Fibroblast of lung (primary cell): ENCODE measurements around the gene DPEP1. TPM values are rescaled to one million over a fixed set of nuclear protein-coding genes. Genes with fewer than 3 reads are reported as not detected.

ENCODE experiments used
- DNase-seq, 2 donors: peaks; one replicate each; pipeline versions ENCODE4 v3.0.0 to v3.0.0-alpha.2; 2010; ENCODE audit warnings: low read depth in 2 of 2
- H2AFZ ChIP-seq: 2 replicates; pipeline ENCODE4 v1.5.1; 2012; ENCODE audit warnings: low read length, control low read depth, inconsistent platforms
- H3K27ac ChIP-seq: 2 replicates; pipeline ENCODE4 v1.5.1; 2011; ENCODE audit warnings: low read length, control low read depth; ENCODE audit not compliant: insufficient read depth
- H3K27me3 ChIP-seq: 2 replicates; pipeline ENCODE4 v1.5.1; 2011; ENCODE audit warnings: mild to moderate bottlenecking, low read length; ENCODE audit not compliant: control insufficient read depth, insufficient read depth
- H3K36me3 ChIP-seq: 2 replicates; pipeline ENCODE4 v1.5.1; 2011; ENCODE audit warnings: low read length; ENCODE audit not compliant: control insufficient read depth, insufficient read depth
- H3K4me1 ChIP-seq: 2 replicates; pipeline ENCODE4 v1.5.1; 2011; ENCODE audit warnings: low read length; ENCODE audit not compliant: control insufficient read depth, insufficient read depth; ENCODE audit errors: extremely low read depth
- H3K4me2 ChIP-seq: 2 replicates; pipeline ENCODE4 v1.5.1; 2011; ENCODE audit warnings: low read length, control low read depth; ENCODE audit not compliant: insufficient read depth; ENCODE audit errors: extremely low read depth
- H3K4me3 ChIP-seq, 4 experiments: fragments of 200-600 bp in 1 of 4; sonication (generic) in 1 of 4; replicated peaks in 1 of 4; 2 replicates each; pipeline ENCODE4 v1.5.1; 2011 to 2016; ENCODE audit warnings: low read length in 4 of 4, low read depth in 3 of 4, mild to moderate bottlenecking in 3 of 4, control low read depth in 2 of 4, inconsistent platforms in 1 of 4, mixed read lengths in 1 of 4; ENCODE audit not compliant: insufficient read depth in 1 of 4; ENCODE audit errors: control extremely low read depth in 1 of 4
- H3K79me2 ChIP-seq: 2 replicates; pipeline ENCODE4 v1.5.1; 2012; ENCODE audit warnings: mild to moderate bottlenecking, low read length, inconsistent platforms; ENCODE audit not compliant: control insufficient read depth, insufficient read depth
- H3K9ac ChIP-seq: 2 replicates; pipeline ENCODE4 v1.5.1; 2011; ENCODE audit warnings: mild to moderate bottlenecking, low read length, control low read depth; ENCODE audit not compliant: insufficient read depth
- H3K9me3 ChIP-seq: 2 replicates; pipeline ENCODE4 v1.5.1; 2012; ENCODE audit warnings: low read depth, low read length; ENCODE audit not compliant: control insufficient read depth, insufficient read depth
- H4K20me1 ChIP-seq: 2 replicates; pipeline ENCODE4 v1.5.1; 2011; ENCODE audit warnings: low read length; ENCODE audit not compliant: control insufficient read depth, insufficient read depth; ENCODE audit errors: extremely low read depth
- CTCF ChIP-seq, 2 donors: IDR thresholded peaks in 1 of 2; conservative IDR thresholded peaks in 1 of 2; 1 replicate in 1 of 2; 2 replicates in 1 of 2; pipeline ENCODE4 v1.5.1; 2011 to 2012; ENCODE audit warnings: low read length in 2 of 2, control low read depth in 1 of 2, inconsistent platforms in 1 of 2, low read depth in 1 of 2, mild to moderate bottlenecking in 1 of 2
- EZH2 ChIP-seq: IDR thresholded peaks from 2 replicates; pipeline ENCODE4 v1.5.1; 2012; ENCODE audit warnings: low read length, control low read depth, mild to moderate bottlenecking; ENCODE audit errors: missing control alignments
- polyA plus RNA-seq, 2 donors: library from polyadenylated mRNA; depleted of rRNA in 1 of 2; stranded (reverse) in 1 of 2; unstranded in 1 of 2; fragments of >200 nt; gene quantifications; 2 replicates each; pipeline ENCODE4 v1.2.1, GENCODE V29; 2011 to 2012; ENCODE audit warnings: missing spikeins in 1 of 2
- total RNA-seq: library from RNA; depleted of rRNA; stranded (reverse); fragments of >200 nt; gene quantifications from 2 replicates; pipeline ENCODE4 v1.2.1, GENCODE V29; 2014

DPEP1 gene
- total and polyA plus RNA-seq, 2 donors (not counting 1 experiment from before 2014, with no cell fraction given): 0.17 TPM; not detected in 1

- Histone ChIP-seq H3K36me3 (no peaks in the 10 kb centered on the region), H3K4me1 (no peaks in the 10 kb centered on the region), H2AFZ (no peak overlapping the region), H3K9ac (no peak overlapping the region), H4K20me1 (no peaks in the 10 kb centered on the region), H3K27ac (no peak overlapping the region), H3K79me2 (no peaks in the 10 kb centered on the region), H3K4me3 (no peak overlapping the region), H3K27me3 (no peaks in the 10 kb centered on the region), H3K9me3 (no peaks in the 10 kb centered on the region), H3K4me2 (no peak overlapping the region)
- TF ChIP-seq CTCF (conservative IDR thresholded peaks at IDR 0.05 in 1 of 2, IDR thresholded peaks at IDR 0.05 in 1 of 2; ENCODE audit: low read depth in 1 of 2, low read length in 2 of 2): no peak
- TF ChIP-seq EZH2: no peak
- no peak for DNase-seq
Measured at GRCh38 chr16:89615176-89615575, 1.7 kb downstream of the DPEP1 start.

- no peaks in the 10 kb centered on the region for H3K9me3 ChIP-seq
- no peak overlapping the region for H3K4me2 ChIP-seq
- no peaks in the 10 kb centered on the region for H3K79me2 ChIP-seq
- H3K27ac ChIP-seq: no peak overlapping the region
- TF ChIP-seq CTCF (conservative IDR thresholded peaks at IDR 0.05 in 1 of 2, IDR thresholded peaks at IDR 0.05 in 1 of 2; ENCODE audit: low read depth in 1 of 2, low read length in 2 of 2): peak; percentile 35 to 60
- no peak for TF ChIP-seq EZH2
- no peak for DNase-seq
- no peaks in the 10 kb centered on the region for H3K27me3 ChIP-seq
- no peaks in the 10 kb centered on the region for H4K20me1 ChIP-seq
- no peak overlapping the region for H3K4me3 ChIP-seq
- no peak overlapping the region for H3K9ac ChIP-seq
- H2AFZ ChIP-seq: no peak overlapping the region
- no peaks in the 10 kb centered on the region for H3K36me3 ChIP-seq
- H3K4me1 ChIP-seq: no peaks in the 10 kb centered on the region
Measured at GRCh38 chr16:89615596-89616090, 2.2 kb downstream of the DPEP1 start.

GRCh38 chr16:89616623-89617022 is 3.2 kb downstream of the DPEP1 start:
- Histone ChIP-seq H3K79me2 (no peaks in the 10 kb centered on the region), H3K4me2 (no peak overlapping the region), H3K27ac (no peak overlapping the region), H3K9me3 (no peaks in the 10 kb centered on the region), H3K4me3 (no peak overlapping the region), H3K27me3 (no peaks in the 10 kb centered on the region), H3K4me1 (no peaks in the 10 kb centered on the region), H2AFZ (no peak overlapping the region), H3K9ac (no peak overlapping the region), H3K36me3 (no peaks in the 10 kb centered on the region), H4K20me1 (no peaks in the 10 kb centered on the region)
- DNase-seq: no peak
- TF ChIP-seq CTCF (conservative IDR thresholded peaks at IDR 0.05 in 1 of 2, IDR thresholded peaks at IDR 0.05 in 1 of 2; ENCODE audit: low read depth in 1 of 2, low read length in 2 of 2) (no peak), EZH2 (no peak)
